ENCODE measurements around the gene MYL12A. TPM values are rescaled to one million over a fixed set of nuclear protein-coding genes. Genes with fewer than 3 reads are reported as not detected.

Gene MYL12A
- total and polyA plus RNA-seq, 2 of the 13 experiments (the other 11 are each of a cell fraction or from before 2014, with no cell fraction given) = 261 to 277 TPM

DNA sequence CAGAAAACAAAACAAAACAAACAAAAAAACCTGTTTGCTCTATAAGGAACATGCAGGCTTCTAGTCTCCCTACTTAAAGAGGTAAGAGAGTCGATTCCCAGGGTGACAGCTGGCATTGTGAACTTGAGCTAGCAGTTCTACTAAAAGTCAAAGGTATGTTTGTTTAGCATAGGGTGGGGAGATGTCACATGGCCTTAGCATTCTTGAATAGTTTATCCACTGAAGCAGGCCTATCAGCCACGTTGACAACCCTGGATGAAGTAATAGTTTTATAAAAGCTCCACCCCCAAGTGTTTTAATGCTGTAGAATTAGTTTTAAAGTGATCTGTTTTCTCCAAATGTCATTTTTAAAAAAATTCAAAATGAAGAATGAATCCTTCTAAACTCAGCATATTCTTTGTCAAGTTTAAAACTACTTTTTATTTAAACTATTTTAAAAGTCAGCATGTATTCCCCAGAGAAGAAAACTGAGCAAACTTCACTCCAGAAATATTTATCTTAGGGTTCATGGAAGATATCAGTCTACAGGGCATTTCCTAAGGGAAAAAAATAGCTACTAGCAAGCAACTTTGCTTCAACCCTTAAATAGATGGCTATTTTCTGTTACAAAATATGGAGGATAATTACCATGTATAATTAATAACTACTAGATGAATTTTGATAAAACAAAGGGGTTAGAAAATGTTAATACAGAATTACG is 29.5 kb upstream of the MYL12A start (continued):
- peak; percentile 58; the same call in 1 of the 2 replicates for TF ChIP-seq TBX2 (CRISPR knock-in tag; IDR thresholded peaks at IDR 0.05; ENCODE audit: borderline replicate concordance)
- TF ChIP-seq ZNF329 (CRISPR knock-in tag; IDR thresholded peaks at IDR 0.05; ENCODE audit: low read depth) = no peak
- TF ChIP-seq RAD21 (CRISPR knock-in tag; IDR thresholded peaks at IDR 0.05) = no peak
- TF ChIP-seq MAFK (conservative IDR thresholded peaks at IDR 0.05 in 1 of 2, IDR thresholded peaks at IDR 0.05 in 1 of 2; ENCODE audit: low read length in 2 of 2) = no peak
- TF ChIP-seq, protein P1, sequence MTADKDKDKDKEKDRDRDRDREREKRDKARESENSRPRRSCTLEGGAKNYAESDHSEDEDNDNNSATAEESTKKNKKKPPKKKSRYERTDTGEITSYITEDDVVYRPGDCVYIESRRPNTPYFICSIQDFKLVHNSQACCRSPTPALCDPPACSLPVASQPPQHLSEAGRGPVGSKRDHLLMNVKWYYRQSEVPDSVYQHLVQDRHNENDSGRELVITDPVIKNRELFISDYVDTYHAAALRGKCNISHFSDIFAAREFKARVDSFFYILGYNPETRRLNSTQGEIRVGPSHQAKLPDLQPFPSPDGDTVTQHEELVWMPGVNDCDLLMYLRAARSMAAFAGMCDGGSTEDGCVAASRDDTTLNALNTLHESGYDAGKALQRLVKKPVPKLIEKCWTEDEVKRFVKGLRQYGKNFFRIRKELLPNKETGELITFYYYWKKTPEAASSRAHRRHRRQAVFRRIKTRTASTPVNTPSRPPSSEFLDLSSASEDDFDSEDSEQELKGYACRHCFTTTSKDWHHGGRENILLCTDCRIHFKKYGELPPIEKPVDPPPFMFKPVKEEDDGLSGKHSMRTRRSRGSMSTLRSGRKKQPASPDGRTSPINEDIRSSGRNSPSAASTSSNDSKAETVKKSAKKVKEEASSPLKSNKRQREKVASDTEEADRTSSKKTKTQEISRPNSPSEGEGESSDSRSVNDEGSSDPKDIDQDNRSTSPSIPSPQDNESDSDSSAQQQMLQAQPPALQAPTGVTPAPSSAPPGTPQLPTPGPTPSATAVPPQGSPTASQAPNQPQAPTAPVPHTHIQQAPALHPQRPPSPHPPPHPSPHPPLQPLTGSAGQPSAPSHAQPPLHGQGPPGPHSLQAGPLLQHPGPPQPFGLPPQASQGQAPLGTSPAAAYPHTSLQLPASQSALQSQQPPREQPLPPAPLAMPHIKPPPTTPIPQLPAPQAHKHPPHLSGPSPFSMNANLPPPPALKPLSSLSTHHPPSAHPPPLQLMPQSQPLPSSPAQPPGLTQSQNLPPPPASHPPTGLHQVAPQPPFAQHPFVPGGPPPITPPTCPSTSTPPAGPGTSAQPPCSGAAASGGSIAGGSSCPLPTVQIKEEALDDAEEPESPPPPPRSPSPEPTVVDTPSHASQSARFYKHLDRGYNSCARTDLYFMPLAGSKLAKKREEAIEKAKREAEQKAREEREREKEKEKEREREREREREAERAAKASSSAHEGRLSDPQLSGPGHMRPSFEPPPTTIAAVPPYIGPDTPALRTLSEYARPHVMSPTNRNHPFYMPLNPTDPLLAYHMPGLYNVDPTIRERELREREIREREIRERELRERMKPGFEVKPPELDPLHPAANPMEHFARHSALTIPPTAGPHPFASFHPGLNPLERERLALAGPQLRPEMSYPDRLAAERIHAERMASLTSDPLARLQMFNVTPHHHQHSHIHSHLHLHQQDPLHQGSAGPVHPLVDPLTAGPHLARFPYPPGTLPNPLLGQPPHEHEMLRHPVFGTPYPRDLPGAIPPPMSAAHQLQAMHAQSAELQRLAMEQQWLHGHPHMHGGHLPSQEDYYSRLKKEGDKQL (CRISPR knock-in tag; IDR thresholded peaks at IDR 0.05; ENCODE audit: low read depth) = no peak
- TF ChIP-seq FOXK2 (IDR thresholded peaks at IDR 0.05) = no peak
- TF ChIP-seq CHD2 (IDR thresholded peaks at IDR 0.05; ENCODE audit: low read depth, low read length) = no peak
- 0 out of 2 replicates have a peak, but pooled peaks have one; percentile 42 for TF ChIP-seq HDAC1 (CRISPR knock-in tag; IDR thresholded peaks at IDR 0.05)
- TF ChIP-seq, protein P2, sequence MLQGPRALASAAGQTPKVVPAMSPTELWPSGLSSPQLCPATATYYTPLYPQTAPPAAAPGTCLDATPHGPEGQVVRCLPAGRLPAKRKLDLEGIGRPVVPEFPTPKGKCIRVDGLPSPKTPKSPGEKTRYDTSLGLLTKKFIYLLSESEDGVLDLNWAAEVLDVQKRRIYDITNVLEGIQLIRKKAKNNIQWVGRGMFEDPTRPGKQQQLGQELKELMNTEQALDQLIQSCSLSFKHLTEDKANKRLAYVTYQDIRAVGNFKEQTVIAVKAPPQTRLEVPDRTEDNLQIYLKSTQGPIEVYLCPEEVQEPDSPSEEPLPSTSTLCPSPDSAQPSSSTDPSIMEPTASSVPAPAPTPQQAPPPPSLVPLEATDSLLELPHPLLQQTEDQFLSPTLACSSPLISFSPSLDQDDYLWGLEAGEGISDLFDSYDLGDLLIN (CRISPR knock-in tag; IDR thresholded peaks at IDR 0.05; ENCODE audit: borderline replicate concordance) = no peak
- TF ChIP-seq GTF3A (CRISPR knock-in tag; conservative IDR thresholded peaks at IDR 0.05) = no peak
- no peak for TF ChIP-seq ZNF549 (CRISPR knock-in tag; IDR thresholded peaks at IDR 0.05)
- TF ChIP-seq KLF9 (CRISPR knock-in tag; IDR thresholded peaks at IDR 0.05; ENCODE audit: low read depth) = no peak
- TF ChIP-seq SAFB2 (CRISPR knock-in tag; IDR thresholded peaks at IDR 0.05; ENCODE audit: borderline replicate concordance, low read depth) = no peak
- 0 out of 2 replicates have a peak, but pooled peaks have one; percentile 63 for TF ChIP-seq SIX4 (CRISPR knock-in tag; IDR thresholded peaks at IDR 0.05)
- TF ChIP-seq ZNF235 (CRISPR knock-in tag; IDR thresholded peaks at IDR 0.05; ENCODE audit: borderline replicate concordance) = no peak
- TF ChIP-seq SOX5 (CRISPR knock-in tag; IDR thresholded peaks at IDR 0.05; ENCODE audit: borderline replicate concordance) = peak; percentile 78; the same call in 1 of the 2 replicates
- TF ChIP-seq ZNF232 (CRISPR knock-in tag; IDR thresholded peaks at IDR 0.05; ENCODE audit: borderline replicate concordance) = no peak
- TF ChIP-seq, protein P3, sequence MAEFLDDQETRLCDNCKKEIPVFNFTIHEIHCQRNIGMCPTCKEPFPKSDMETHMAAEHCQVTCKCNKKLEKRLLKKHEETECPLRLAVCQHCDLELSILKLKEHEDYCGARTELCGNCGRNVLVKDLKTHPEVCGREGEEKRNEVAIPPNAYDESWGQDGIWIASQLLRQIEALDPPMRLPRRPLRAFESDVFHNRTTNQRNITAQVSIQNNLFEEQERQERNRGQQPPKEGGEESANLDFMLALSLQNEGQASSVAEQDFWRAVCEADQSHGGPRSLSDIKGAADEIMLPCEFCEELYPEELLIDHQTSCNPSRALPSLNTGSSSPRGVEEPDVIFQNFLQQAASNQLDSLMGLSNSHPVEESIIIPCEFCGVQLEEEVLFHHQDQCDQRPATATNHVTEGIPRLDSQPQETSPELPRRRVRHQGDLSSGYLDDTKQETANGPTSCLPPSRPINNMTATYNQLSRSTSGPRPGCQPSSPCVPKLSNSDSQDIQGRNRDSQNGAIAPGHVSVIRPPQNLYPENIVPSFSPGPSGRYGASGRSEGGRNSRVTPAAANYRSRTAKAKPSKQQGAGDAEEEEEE (CRISPR knock-in tag; IDR thresholded peaks at IDR 0.05; ENCODE audit: borderline replicate concordance) = no peak
- no peak for TF ChIP-seq ZSCAN30 (CRISPR knock-in tag; IDR thresholded peaks at IDR 0.05)
- TF ChIP-seq, protein P4, sequence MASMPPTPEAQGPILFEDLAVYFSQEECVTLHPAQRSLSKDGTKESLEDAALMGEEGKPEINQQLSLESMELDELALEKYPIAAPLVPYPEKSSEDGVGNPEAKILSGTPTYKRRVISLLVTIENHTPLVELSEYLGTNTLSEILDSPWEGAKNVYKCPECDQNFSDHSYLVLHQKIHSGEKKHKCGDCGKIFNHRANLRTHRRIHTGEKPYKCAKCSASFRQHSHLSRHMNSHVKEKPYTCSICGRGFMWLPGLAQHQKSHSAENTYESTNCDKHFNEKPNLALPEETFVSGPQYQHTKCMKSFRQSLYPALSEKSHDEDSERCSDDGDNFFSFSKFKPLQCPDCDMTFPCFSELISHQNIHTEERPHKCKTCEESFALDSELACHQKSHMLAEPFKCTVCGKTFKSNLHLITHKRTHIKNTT (CRISPR knock-in tag; IDR thresholded peaks at IDR 0.05) = no peak
- TF ChIP-seq ZNF546 (CRISPR knock-in tag; conservative IDR thresholded peaks at IDR 0.05) = no peak
- no peak for TF ChIP-seq ZNF761 (CRISPR knock-in tag; conservative IDR thresholded peaks at IDR 0.05)
